ENCODE results near the gene SF3A1.
A peak's percentile ranks its signal among the peaks of the same experiment; 100 is the strongest.

Gene SF3A1

GRCh38 chr22:30305519-30305905 lies 51.2 kb downstream of the SF3A1 start:
- Histone ChIP-seq H3K4me1 (ENCODE audit: control insufficient read depth in 1 of 2, insufficient read depth in 1 of 2, low read depth in 1 of 2, low read length in 1 of 2) (peaks cover 99 to 100% of the 10 kb centered on the region in 2 experiments), H3K27me3 (no peaks in the 10 kb centered on the region), H3K27ac (peak overlapping the region; percentile 89), H3K4me3 (ENCODE audit: low read depth in 1 of 2, low read length in 1 of 2) (peak overlapping the region in 1 of 2 experiments; percentile 41), H3K9me3 (no peaks in the 10 kb centered on the region), H3K36me3 (no peaks in the 10 kb centered on the region)
- TF ChIP-seq, protein P1, sequence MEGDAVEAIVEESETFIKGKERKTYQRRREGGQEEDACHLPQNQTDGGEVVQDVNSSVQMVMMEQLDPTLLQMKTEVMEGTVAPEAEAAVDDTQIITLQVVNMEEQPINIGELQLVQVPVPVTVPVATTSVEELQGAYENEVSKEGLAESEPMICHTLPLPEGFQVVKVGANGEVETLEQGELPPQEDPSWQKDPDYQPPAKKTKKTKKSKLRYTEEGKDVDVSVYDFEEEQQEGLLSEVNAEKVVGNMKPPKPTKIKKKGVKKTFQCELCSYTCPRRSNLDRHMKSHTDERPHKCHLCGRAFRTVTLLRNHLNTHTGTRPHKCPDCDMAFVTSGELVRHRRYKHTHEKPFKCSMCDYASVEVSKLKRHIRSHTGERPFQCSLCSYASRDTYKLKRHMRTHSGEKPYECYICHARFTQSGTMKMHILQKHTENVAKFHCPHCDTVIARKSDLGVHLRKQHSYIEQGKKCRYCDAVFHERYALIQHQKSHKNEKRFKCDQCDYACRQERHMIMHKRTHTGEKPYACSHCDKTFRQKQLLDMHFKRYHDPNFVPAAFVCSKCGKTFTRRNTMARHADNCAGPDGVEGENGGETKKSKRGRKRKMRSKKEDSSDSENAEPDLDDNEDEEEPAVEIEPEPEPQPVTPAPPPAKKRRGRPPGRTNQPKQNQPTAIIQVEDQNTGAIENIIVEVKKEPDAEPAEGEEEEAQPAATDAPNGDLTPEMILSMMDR (IDR thresholded peaks at IDR 0.05), result no peak

GRCh38 chr22:30304495-30305244 lies 52.0 kb downstream of the SF3A1 start:
- H3K4me3 ChIP-seq (ENCODE audit: low read depth in 1 of 2, low read length in 1 of 2), result no peak overlapping the region
- TF ChIP-seq, protein P1 (IDR thresholded peaks at IDR 0.05), result no peak
- H3K4me1 ChIP-seq (ENCODE audit: control insufficient read depth in 1 of 2, insufficient read depth in 1 of 2, low read depth in 1 of 2, low read length in 1 of 2), result peaks cover 93% of the 10 kb centered on the region in 2 experiments
- no peaks in the 10 kb centered on the region for H3K9me3 ChIP-seq
- H3K27me3 ChIP-seq, result no peaks in the 10 kb centered on the region
- H3K36me3 ChIP-seq, result no peaks in the 10 kb centered on the region
- H3K27ac ChIP-seq, result peak overlapping the region; percentile 89

DNA sequence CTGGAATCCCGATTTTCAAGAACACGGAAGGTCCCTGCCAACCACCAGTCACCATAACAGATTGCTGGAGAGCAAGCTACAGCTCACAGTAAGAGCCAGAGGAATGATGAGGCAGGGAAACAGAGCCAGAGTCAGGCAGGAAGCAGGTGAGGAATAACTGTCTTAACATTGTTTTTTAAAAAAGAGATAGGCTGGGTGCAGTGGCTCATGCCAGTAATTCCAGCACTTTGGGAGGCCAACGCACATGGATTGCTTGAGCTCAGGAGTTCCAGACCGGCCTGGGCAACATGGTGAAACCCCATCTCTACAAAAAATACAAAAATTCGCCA lies 53.9 kb downstream of the SF3A1 start:
- peaks cover 17% of the 10 kb centered on the region for H3K36me3 ChIP-seq
- peak overlapping the region; percentile 37 to 41 for H3K4me3 ChIP-seq (ENCODE audit: low read depth in 1 of 2, low read length in 1 of 2)
- no peaks in the 10 kb centered on the region for H3K27me3 ChIP-seq
- H3K27ac ChIP-seq, result peak overlapping the region; percentile 89
- TF ChIP-seq, protein P1 (IDR thresholded peaks at IDR 0.05), result no peak
- H3K9me3 ChIP-seq, result no peaks in the 10 kb centered on the region
- H3K4me1 ChIP-seq (ENCODE audit: control insufficient read depth in 1 of 2, insufficient read depth in 1 of 2, low read depth in 1 of 2, low read length in 1 of 2), result peaks cover 74% of the 10 kb centered on the region in 2 experiments

DNA sequence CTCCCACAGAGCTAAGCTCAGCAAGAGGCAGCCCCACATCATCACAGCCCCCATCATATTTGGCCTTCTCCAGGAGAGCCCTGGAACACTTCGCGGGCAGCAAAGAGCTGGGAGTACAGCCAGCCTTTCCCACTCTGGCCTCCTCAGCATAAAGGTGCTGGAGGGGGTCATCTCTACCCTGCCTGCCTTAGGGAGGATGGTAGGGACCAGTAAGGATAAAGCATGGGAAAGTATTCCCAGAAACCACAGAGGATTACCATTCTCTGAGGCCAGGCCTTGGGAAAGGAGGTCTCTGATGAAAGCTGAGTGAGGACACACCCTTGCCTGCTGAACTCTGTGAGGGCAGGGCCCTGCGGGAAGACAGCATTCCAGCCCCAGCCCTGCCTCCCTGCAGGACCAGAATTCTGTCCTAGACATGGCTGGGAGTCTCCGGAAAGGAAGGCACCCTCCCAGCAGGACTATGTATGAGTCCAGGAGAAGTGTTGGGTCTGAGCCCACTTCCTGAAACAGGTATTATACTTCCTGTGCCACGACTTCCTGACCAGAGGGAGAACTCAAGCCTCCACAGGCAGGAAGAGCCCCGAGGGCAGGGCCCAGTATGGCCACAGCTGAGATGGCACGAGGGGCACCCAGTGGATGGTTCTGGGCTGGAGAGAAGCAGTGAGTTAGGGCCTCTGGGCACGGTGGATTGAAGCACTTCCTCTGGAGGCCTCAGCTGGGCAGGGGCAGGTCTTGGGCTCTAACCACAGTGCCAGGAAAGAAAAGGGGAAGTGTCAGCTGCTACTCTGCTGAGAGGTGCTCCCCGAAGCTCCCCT lies 54.5 kb downstream of the SF3A1 start:
- TF ChIP-seq, protein P1 (IDR thresholded peaks at IDR 0.05), result peak; percentile 35
- H3K27me3 ChIP-seq, result no peaks in the 10 kb centered on the region
- peak overlapping the region; percentile 89 for H3K27ac ChIP-seq
- peak overlapping the region; percentile 37 to 41 for H3K4me3 ChIP-seq (ENCODE audit: low read depth in 1 of 2, low read length in 1 of 2)
- no peaks in the 10 kb centered on the region for H3K9me3 ChIP-seq
- peaks cover 23% of the 10 kb centered on the region for H3K36me3 ChIP-seq
- H3K4me1 ChIP-seq (ENCODE audit: control insufficient read depth in 1 of 2, insufficient read depth in 1 of 2, low read depth in 1 of 2, low read length in 1 of 2), result peaks cover 68 to 69% of the 10 kb centered on the region in 2 experiments

GRCh38 chr22:30299322-30299721 lies 57.4 kb downstream of the SF3A1 start:
- Histone ChIP-seq H3K27me3 (no peaks in the 10 kb centered on the region), H3K4me1 (ENCODE audit: control insufficient read depth in 1 of 2, insufficient read depth in 1 of 2, low read depth in 1 of 2, low read length in 1 of 2) (peaks cover 40% of the 10 kb centered on the region in 2 experiments), H3K27ac (no peak overlapping the region), H3K36me3 (peaks cover 51% of the 10 kb centered on the region), H3K9me3 (no peaks in the 10 kb centered on the region), H3K4me3 (ENCODE audit: low read depth in 1 of 2, low read length in 1 of 2) (no peak overlapping the region)
- TF ChIP-seq, protein P1 (IDR thresholded peaks at IDR 0.05), result no peak
